ENCODE data around the gene PDE2A.

Gene PDE2A

GRCh38 chr11:72535194-72535547, 139.1 kb downstream of the PDE2A start:
- intact Hi-C loops (cut with DNase I), result no loop called here
- DNase-seq, result no peak

DNA sequence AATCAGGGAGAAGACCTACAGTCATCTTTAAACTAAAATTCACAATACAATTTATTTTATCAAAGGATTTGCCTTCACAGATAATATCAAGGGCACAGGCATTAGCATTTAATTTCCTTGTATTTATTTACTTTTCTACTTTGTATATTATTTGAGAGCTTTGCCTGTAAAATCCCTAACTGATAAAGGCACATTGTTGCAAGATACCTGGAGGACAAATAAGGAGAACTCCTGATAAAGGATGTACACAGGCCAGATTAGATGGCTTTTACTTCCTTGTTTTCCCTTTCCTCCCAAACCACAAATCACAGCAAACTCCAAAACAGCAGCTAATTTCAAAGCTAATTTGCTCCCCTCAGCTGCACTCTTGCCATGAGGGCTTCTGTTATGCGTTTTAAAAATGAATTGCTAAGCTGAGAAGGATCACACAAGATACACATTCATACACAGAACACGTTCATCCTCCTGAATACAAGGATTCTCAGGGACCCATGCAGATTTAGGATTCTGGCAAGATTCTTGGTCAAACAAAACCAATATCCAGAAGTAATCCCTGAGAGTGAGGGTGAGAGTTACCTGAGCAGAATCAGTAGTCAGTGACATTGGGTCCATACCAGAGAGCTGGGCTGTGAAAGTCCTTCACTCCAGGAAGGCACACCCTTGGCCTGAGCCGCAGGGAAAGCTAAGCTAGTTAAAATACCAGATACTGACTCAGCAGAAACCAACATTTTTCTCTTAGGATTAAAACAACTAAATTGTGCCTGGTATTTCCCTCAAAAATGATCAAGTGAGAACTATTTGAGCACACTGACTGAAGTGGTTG, 139.6 kb downstream of the PDE2A start:
- intact Hi-C loops (cut with DNase I), result no loop called here
- DNase-seq, result no peak

GRCh38 chr11:72529068-72529467, 145.2 kb downstream of the PDE2A start:
- no peak for DNase-seq
- intact Hi-C loops (cut with DNase I), result no loop called here

- intact Hi-C loops (cut with DNase I), result no loop called here
- DNase-seq, result no peak
Observed at GRCh38 chr11:72528121-72528520, 146.1 kb downstream of the PDE2A start.

All from posterior cingulate gyrus (tissue), 11 donors.